Activated T-cell treated with anti-CD3 and anti-CD28 coated beads for 48 hours (primary cell): ENCODE results near the gene CDK8.
A peak's percentile ranks its signal among the peaks of the same experiment; 100 is the strongest.
"Not testable (repeated sequence)": the region's sequence is repeated elsewhere in the genome, so short reads cannot be mapped to it uniquely, and the experiment has no call there.

Experiments used
- DNase-seq: peaks from one replicate; pipeline ENCODE4 v3.0.0-alpha.2; 2020; ENCODE audit warnings: low read depth

The CDK8 gene

GRCh38 chr13:26316095-26316494 lies 62.2 kb downstream of the CDK8 start:
- DNase-seq, result not testable (repeated sequence)

- no peak for DNase-seq
Observed at GRCh38 chr13:26320766-26321165, 66.8 kb downstream of the CDK8 start.

GRCh38 chr13:26323127-26323526 lies 69.2 kb downstream of the CDK8 start:
- DNase-seq, result no peak

- DNase-seq, result no peak
Observed at GRCh38 chr13:26323764-26324163, 69.8 kb downstream of the CDK8 start.

- DNase-seq, result no peak
Observed at GRCh38 chr13:26324294-26324693, 70.4 kb downstream of the CDK8 start.

- DNase-seq, result no peak
Observed at GRCh38 chr13:26324867-26325266, 70.9 kb downstream of the CDK8 start.

GRCh38 chr13:26325876-26326275 lies 71.9 kb downstream of the CDK8 start:
- DNase-seq, result no peak

- no peak for DNase-seq
Observed at GRCh38 chr13:26326562-26326961, 72.6 kb downstream of the CDK8 start.

- DNase-seq, result no peak
Observed at GRCh38 chr13:26327940-26328725, 74.2 kb downstream of the CDK8 start.

GRCh38 chr13:26335158-26335557 lies 81.2 kb downstream of the CDK8 start:
- DNase-seq, result no peak

GRCh38 chr13:26340807-26341206 lies 86.9 kb downstream of the CDK8 start:
- DNase-seq, result no peak

GRCh38 chr13:26342898-26343297 lies 89.0 kb downstream of the CDK8 start:
- no peak for DNase-seq

- DNase-seq, result no peak
Observed at GRCh38 chr13:26343816-26344215, 89.9 kb downstream of the CDK8 start.

- no peak for DNase-seq
Observed at GRCh38 chr13:26344980-26345379, 91.1 kb downstream of the CDK8 start.

- DNase-seq, result no peak
Observed at GRCh38 chr13:26348966-26349365, 95.0 kb downstream of the CDK8 start.

GRCh38 chr13:26362261-26362660 lies 108.3 kb downstream of the CDK8 start:
- no peak for DNase-seq

GRCh38 chr13:26370553-26370952 lies 116.6 kb downstream of the CDK8 start:
- no peak for DNase-seq

GRCh38 chr13:26372747-26373146 lies 118.8 kb downstream of the CDK8 start:
- DNase-seq, result no peak

GRCh38 chr13:26376430-26376829 lies 122.5 kb downstream of the CDK8 start:
- DNase-seq, result no peak

- DNase-seq, result peak; percentile 1
Observed at GRCh38 chr13:26377038-26377437, 123.1 kb downstream of the CDK8 start.

GRCh38 chr13:26378116-26378515 lies 124.2 kb downstream of the CDK8 start:
- no peak for DNase-seq

GRCh38 chr13:26379831-26380230 lies 125.9 kb downstream of the CDK8 start:
- no peak for DNase-seq

GRCh38 chr13:26380930-26381329 lies 127.0 kb downstream of the CDK8 start:
- no peak for DNase-seq

- no peak for DNase-seq
Observed at GRCh38 chr13:26382366-26382765, 128.4 kb downstream of the CDK8 start.
